Sigmoid colon (tissue), 7 donors: ENCODE data around the gene CCDC187. TPM values are rescaled to one million over a fixed set of nuclear protein-coding genes. Genes with fewer than 3 reads are reported as not detected.

Experiments
- DNase-seq: peaks from one replicate; pipeline ENCODE4 v3.0.0-alpha.2; 2019
- H3K27ac ChIP-seq, 4 donors: fragments of 200-600 bp; sonication (generic); one replicate each; pipeline ENCODE4 v1.5.1; 2016 to 2019; ENCODE audit warnings: mild to moderate bottlenecking in 1 of 4
- H3K27me3 ChIP-seq, 3 donors: fragments of 200-600 bp; sonication (generic); one replicate each; pipeline ENCODE4 v1.5.1; 2019; ENCODE audit warnings: mild to moderate bottlenecking in 1 of 3
- H3K36me3 ChIP-seq, 4 donors: fragments of 200-600 bp; sonication (generic); one replicate each; pipeline ENCODE4 v1.5.1; 2016 to 2019
- H3K4me1 ChIP-seq, 4 donors: fragments of 200-600 bp; sonication (generic); one replicate each; pipeline ENCODE4 v1.5.1; 2017 to 2019
- H3K4me3 ChIP-seq, 4 donors: fragments of 200-600 bp; sonication (generic); one replicate each; pipeline ENCODE4 v1.5.1; 2017 to 2019; ENCODE audit warnings: mild to moderate bottlenecking in 2 of 4, moderate library complexity in 1 of 4
- H3K9me3 ChIP-seq, 4 donors: fragments of 200-600 bp in 3 of 4; sonication (generic) in 3 of 4; one replicate each; pipeline versions ENCODE4 v1.5.1 to v1.6.1; 2013 to 2019
- CTCF ChIP-seq, 4 experiments: fragments of 450-650 bp in 3 of 4; fragments of 200-600 bp in 1 of 4; IDR thresholded peaks; one replicate each; pipeline ENCODE4 v1.5.1; 2016 to 2019; ENCODE audit warnings: antibody characterized with exemption in 4 of 4, mild to moderate bottlenecking in 3 of 4, moderate library complexity in 2 of 4
- EP300 ChIP-seq, 4 donors: sonication (generic); formaldehyde crosslinking; IDR thresholded peaks; one replicate each; pipeline ENCODE4 v1.6.1; 2017; ENCODE audit warnings: antibody characterized with exemption in 4 of 4
- POLR2A ChIP-seq, 2 donors: fragments of 450-650 bp; IDR thresholded peaks; one replicate each; pipeline ENCODE4 v1.6.1; 2016; ENCODE audit warnings: antibody characterized with exemption in 2 of 2, mild to moderate bottlenecking in 2 of 2, moderate library complexity in 2 of 2
- POLR2AphosphoS5 ChIP-seq, 4 donors: sonication (generic); formaldehyde crosslinking; IDR thresholded peaks; one replicate each; pipeline ENCODE4 v1.6.1; 2017; ENCODE audit warnings: antibody characterized with exemption in 4 of 4
- WGBS, 2 donors: extraction: QIAGEN DNeasy Blood & Tissue Kit; methylation state at CpG; one replicate each; pipeline ENCODE4 v1.1.7; 2013; 5-methylcytosine and 5-hydroxymethylcytosine counted together
- intact Hi-C: fragments of 100-400 bp; cut with DNase I; formaldehyde crosslinking; loops from one replicate; pipeline ENCODE4 v1.15.1; 2023
- polyA plus RNA-seq, 3 donors: library from polyadenylated mRNA; stranded (reverse); fragments of 200-250 nt; gene quantifications; one replicate each; pipeline ENCODE4 v1.2.3, GENCODE V29; 2013
- total RNA-seq, 4 donors: library from RNA; depleted of rRNA; stranded (reverse); fragments of >200 nt; gene quantifications; one replicate each; pipeline ENCODE4 v1.1.0, GENCODE V29; 2016
- donor health status: healthy with polysubstance abuse.
- donor health status: Bipolar disorder and iron deficiency.
- donor health status: healthy.

Gene CCDC187
- total and polyA plus RNA-seq, 7 donors: 0.32 TPM; not detected in 6

- Histone ChIP-seq H3K4me1 (no peaks in the 10 kb centered on the region), H3K27me3 (no peaks in the 10 kb centered on the region), H3K27ac (no peak overlapping the region), H3K9me3 (no peaks in the 10 kb centered on the region), H3K36me3 (peaks cover 14 to 63% (median 28%) of the 10 kb centered on the region in 4 donors), H3K4me3 (no peak overlapping the region)
- intact Hi-C loops: no loop called here
- WGBS, 2 donors: 93 to 95% methylated on average over 35 of the region's 35 CpGs
- TF ChIP-seq POLR2A (IDR thresholded peaks at IDR 0.05): no peak
- TF ChIP-seq EP300 (IDR thresholded peaks at IDR 0.05): no peak
- TF ChIP-seq CTCF (IDR thresholded peaks at IDR 0.05): no peak
- TF ChIP-seq POLR2AphosphoS5 (IDR thresholded peaks at IDR 0.05): no peak
- no peak for DNase-seq
These were observed 92.2 kb downstream of the CCDC187 start for GRCh38 chr9:136211441-136212344.

DNA sequence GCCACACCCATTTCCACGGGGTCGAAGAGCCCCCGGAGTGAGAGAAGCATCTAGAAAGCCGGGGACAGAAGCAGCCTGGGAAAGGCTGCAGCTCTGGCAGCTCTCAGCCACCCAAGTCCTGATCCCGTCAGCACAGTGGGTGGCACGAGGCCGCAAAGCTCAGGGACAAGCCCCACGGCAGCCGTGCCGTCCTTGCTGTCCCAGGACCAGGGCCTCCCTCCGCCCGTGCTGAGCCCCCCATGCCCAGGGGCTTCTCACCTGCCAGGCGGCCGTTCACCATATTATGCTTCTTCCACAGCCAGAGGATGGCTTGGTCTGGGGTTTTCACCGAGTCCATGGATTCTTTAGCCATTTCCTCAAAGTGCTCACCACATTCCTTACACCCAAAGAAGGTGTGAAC lies 92.9 kb downstream of the CCDC187 start:
- TF ChIP-seq POLR2AphosphoS5 (IDR thresholded peaks at IDR 0.05): no peak
- no peak for TF ChIP-seq POLR2A (IDR thresholded peaks at IDR 0.05)
- TF ChIP-seq EP300 (IDR thresholded peaks at IDR 0.05): no peak
- TF ChIP-seq CTCF (IDR thresholded peaks at IDR 0.05): no peak
- no peaks in the 10 kb centered on the region for H3K27me3 ChIP-seq
- no peaks in the 10 kb centered on the region for H3K4me1 ChIP-seq
- no peak overlapping the region for H3K27ac ChIP-seq
- peaks cover 11 to 58% (median 28%) of the 10 kb centered on the region in 4 donors for H3K36me3 ChIP-seq
- no peaks in the 10 kb centered on the region for H3K9me3 ChIP-seq
- 94 to 95% methylated on average over 15 of the region's 15 CpGs for WGBS, 2 donors
- intact Hi-C loops: no loop called here
- H3K4me3 ChIP-seq: no peak overlapping the region
- no peak for DNase-seq

DNA sequence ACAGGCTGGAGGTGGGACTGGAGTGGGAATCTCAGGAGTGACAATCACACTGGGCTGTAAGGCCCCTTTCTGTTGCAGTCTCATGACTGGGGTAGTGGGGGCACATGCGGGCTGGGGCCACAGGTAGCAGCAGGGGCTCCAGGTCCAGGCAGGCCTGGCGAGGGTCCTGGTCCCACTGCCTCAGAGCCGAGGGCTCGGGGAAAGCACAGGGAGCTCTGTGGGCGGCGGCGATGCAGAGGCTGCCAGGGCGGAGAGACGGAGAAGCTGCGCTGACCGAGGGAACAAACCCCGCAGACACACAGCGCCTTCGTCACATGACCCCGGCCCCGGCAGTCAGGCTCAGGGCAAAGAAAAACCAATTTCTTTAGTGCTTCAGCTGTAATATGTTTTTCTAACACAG lies 93.6 kb downstream of the CCDC187 start:
- H3K9me3 ChIP-seq: no peaks in the 10 kb centered on the region
- peaks cover 4 to 7% (median 5%) of the 10 kb centered on the region in 3 donors for H3K27me3 ChIP-seq
- H3K4me3 ChIP-seq: no peak overlapping the region
- intact Hi-C loops: no loop called here
- WGBS, 2 donors: 96% methylated on average over 16 of the region's 16 CpGs
- H3K36me3 ChIP-seq: peaks cover 9 to 51% (median 24%) of the 10 kb centered on the region in 4 donors
- no peak for DNase-seq
- no peak overlapping the region for H3K27ac ChIP-seq
- TF ChIP-seq POLR2A (IDR thresholded peaks at IDR 0.05) (no peak), EP300 (IDR thresholded peaks at IDR 0.05) (no peak)
- H3K4me1 ChIP-seq: peaks cover 0 to 1% (median 0%) of the 10 kb centered on the region in 4 donors

DNA sequence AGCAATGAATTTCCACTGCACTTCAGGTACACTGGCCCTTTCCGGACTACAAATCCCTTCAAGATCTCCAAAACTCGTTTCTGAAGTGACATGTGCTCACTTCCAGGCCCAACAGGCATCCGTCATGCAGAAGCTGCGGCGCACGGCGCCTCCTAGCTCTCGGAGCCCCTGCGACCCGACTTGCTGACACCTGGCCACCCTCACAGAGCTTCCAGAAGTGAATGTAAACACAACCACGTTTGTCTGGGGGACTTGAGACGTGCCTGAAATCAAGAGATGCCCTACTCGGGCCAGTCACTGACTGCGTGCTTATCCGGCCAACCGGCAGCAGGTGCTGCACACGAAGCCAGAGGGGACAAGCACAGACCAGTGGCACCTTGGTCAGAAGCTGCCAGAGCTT lies 94.1 kb downstream of the CCDC187 start:
- DNase-seq: no peak
- intact Hi-C loops: no loop called here
- H3K4me3 ChIP-seq: no peak overlapping the region
- no peak for TF ChIP-seq POLR2AphosphoS5 (IDR thresholded peaks at IDR 0.05)
- no peak for TF ChIP-seq EP300 (IDR thresholded peaks at IDR 0.05)
- TF ChIP-seq CTCF (IDR thresholded peaks at IDR 0.05): no peak
- TF ChIP-seq POLR2A (IDR thresholded peaks at IDR 0.05): no peak
- H3K27me3 ChIP-seq: peaks cover 8 to 12% (median 10%) of the 10 kb centered on the region in 3 donors
- H3K9me3 ChIP-seq: no peaks in the 10 kb centered on the region
- WGBS, 2 donors: 88 to 90% methylated on average over 17 of the region's 17 CpGs
- H3K4me1 ChIP-seq: peaks cover 0 to 6% (median under 1%) of the 10 kb centered on the region in 4 donors
- H3K27ac ChIP-seq: no peak overlapping the region
- H3K36me3 ChIP-seq: peaks cover 7 to 48% (median 20%) of the 10 kb centered on the region in 4 donors

- no peak overlapping the region for H3K4me3 ChIP-seq
- H3K27ac ChIP-seq: no peak overlapping the region
- 95 to 96% methylated on average over 17 of the region's 17 CpGs for WGBS, 2 donors
- peaks cover 1 to 42% (median 14%) of the 10 kb centered on the region in 4 donors for H3K36me3 ChIP-seq
- no peak for DNase-seq
- TF ChIP-seq POLR2A (IDR thresholded peaks at IDR 0.05): no peak
- TF ChIP-seq EP300 (IDR thresholded peaks at IDR 0.05): no peak
- TF ChIP-seq POLR2AphosphoS5 (IDR thresholded peaks at IDR 0.05): no peak
- TF ChIP-seq CTCF (IDR thresholded peaks at IDR 0.05): no peak
- intact Hi-C loops: no loop called here
- peaks cover 13 to 17% (median 16%) of the 10 kb centered on the region in 3 donors for H3K27me3 ChIP-seq
- no peaks in the 10 kb centered on the region for H3K9me3 ChIP-seq
- peaks cover 0 to 9% (median 2%) of the 10 kb centered on the region in 4 donors for H3K4me1 ChIP-seq
These were observed 94.7 kb downstream of the CCDC187 start for GRCh38 chr9:136209232-136209631.
